ENCODE measurements around the gene MRGPRF.

DNA sequence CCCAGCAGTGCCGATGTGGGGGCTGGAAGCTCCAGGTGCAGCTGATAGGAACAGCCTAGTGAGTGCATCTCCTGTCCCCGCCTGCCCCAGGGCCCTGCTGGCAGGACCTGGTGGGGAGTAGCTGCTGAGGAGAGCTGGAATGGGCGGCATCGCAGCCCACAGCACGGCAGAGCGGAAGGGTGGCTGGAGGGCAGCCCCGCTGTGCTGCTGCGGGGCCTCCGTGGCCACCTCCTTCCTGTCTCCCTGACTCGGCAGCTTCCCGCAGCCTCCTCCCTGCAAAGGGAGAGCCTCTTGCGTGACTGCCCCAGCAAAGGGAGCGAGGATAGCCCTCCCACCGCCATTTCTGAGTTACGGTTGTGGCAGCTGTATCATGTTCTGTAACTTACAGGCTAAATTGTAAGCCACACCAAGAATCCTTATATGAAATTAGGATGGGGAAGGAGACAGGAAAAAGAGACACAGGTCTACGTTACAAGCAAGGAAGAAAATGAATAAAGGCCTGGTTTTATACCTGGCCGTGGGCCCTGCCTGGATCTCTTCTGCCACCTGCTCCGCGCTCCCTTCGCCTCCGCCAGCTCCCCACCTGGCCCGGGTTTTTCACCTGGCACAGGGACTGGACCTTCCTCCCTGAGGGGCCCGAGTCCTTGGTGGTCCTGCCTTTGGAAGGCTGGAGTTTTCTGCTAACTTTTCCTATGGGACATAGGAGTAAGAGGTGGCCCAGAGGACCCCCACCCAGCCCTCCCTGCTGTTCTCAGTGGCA, 45.6 kb upstream of the MRGPRF start:
- TF ChIP-seq, protein P1, sequence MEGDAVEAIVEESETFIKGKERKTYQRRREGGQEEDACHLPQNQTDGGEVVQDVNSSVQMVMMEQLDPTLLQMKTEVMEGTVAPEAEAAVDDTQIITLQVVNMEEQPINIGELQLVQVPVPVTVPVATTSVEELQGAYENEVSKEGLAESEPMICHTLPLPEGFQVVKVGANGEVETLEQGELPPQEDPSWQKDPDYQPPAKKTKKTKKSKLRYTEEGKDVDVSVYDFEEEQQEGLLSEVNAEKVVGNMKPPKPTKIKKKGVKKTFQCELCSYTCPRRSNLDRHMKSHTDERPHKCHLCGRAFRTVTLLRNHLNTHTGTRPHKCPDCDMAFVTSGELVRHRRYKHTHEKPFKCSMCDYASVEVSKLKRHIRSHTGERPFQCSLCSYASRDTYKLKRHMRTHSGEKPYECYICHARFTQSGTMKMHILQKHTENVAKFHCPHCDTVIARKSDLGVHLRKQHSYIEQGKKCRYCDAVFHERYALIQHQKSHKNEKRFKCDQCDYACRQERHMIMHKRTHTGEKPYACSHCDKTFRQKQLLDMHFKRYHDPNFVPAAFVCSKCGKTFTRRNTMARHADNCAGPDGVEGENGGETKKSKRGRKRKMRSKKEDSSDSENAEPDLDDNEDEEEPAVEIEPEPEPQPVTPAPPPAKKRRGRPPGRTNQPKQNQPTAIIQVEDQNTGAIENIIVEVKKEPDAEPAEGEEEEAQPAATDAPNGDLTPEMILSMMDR (IDR thresholded peaks at IDR 0.05 in 4 of 5, conservative IDR thresholded peaks at IDR 0.05 in 1 of 5): no peak
- TF ChIP-seq POLR2A (IDR thresholded peaks at IDR 0.05): no peak

All from gastrocnemius medialis (tissue), 4 donors.